Measurements from ENCODE around the gene KCNK3.

- no peak for TF ChIP-seq EZH2 (IDR thresholded peaks at IDR 0.05; ENCODE audit: low read length, missing control alignments)
- TF ChIP-seq, protein P1, sequence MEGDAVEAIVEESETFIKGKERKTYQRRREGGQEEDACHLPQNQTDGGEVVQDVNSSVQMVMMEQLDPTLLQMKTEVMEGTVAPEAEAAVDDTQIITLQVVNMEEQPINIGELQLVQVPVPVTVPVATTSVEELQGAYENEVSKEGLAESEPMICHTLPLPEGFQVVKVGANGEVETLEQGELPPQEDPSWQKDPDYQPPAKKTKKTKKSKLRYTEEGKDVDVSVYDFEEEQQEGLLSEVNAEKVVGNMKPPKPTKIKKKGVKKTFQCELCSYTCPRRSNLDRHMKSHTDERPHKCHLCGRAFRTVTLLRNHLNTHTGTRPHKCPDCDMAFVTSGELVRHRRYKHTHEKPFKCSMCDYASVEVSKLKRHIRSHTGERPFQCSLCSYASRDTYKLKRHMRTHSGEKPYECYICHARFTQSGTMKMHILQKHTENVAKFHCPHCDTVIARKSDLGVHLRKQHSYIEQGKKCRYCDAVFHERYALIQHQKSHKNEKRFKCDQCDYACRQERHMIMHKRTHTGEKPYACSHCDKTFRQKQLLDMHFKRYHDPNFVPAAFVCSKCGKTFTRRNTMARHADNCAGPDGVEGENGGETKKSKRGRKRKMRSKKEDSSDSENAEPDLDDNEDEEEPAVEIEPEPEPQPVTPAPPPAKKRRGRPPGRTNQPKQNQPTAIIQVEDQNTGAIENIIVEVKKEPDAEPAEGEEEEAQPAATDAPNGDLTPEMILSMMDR (conservative IDR thresholded peaks at IDR 0.05 in 1 of 2, IDR thresholded peaks at IDR 0.05 in 1 of 2; ENCODE audit: low read depth in 1 of 2, low read length in 2 of 2), result no peak
These were observed 75.5 kb downstream of the KCNK3 start for GRCh38 chr2:26767894-26768487.
